Upper lobe of right lung (tissue), 1 donor: ENCODE measurements around the gene CD79A. TPM values are rescaled to one million over a fixed set of nuclear protein-coding genes. Genes with fewer than 3 reads are reported as not detected.

Experiments
- ATAC-seq: fragments of 200-7000 bp; cut with Tn5 transposase; one replicate; pipeline ENCODE4 v1.9.1; 2020; ENCODE audit warnings: mild to moderate bottlenecking, moderate library complexity
- DNase-seq: peaks from one replicate; pipeline ENCODE4 v3.0.0-alpha.2; 2020
- H3K27ac ChIP-seq: fragments of 200-600 bp; one replicate; pipeline ENCODE4 v1.8.0; 2022
- H3K27me3 ChIP-seq: fragments of 200-600 bp; one replicate; pipeline ENCODE4 v1.8.0; 2022; ENCODE audit warnings: mild to moderate bottlenecking
- H3K36me3 ChIP-seq: fragments of 200-600 bp; one replicate; pipeline ENCODE4 v1.8.0; 2022
- H3K4me1 ChIP-seq: fragments of 200-600 bp; one replicate; pipeline ENCODE4 v1.8.0; 2022
- H3K4me3 ChIP-seq: fragments of 200-600 bp; one replicate; pipeline ENCODE4 v1.8.0; 2022; ENCODE audit warnings: mild to moderate bottlenecking
- H3K9me3 ChIP-seq: fragments of 200-600 bp; one replicate; pipeline ENCODE4 v1.8.0; 2022
- intact Hi-C: fragments of 100-400 bp; cut with DNase I; formaldehyde crosslinking; loops from one replicate; pipeline ENCODE4 v1.11.0; 2022
- total RNA-seq: library from RNA; stranded (reverse); fragmentation: NEBNext Ultra II Directional; extraction: Animal tissue kit (Norgen Biotek cat#: 25700); gene quantifications from one replicate; pipeline ENCODE4 v1.2.1, GENCODE V29; 2021
- TF ChIP-seq, protein P1 (sequence below): fragments of 200-600 bp; IDR thresholded peaks from one replicate; pipeline ENCODE4 v1.8.0; 2022; ENCODE audit warnings: antibody characterized with exemption
- donor health status: DM: no; HTN: yes; CAD: no; lungs with severe emphysema.

CD79A gene
- total RNA-seq, 1 donor from 2014 or later, result 1.4 TPM

DNA sequence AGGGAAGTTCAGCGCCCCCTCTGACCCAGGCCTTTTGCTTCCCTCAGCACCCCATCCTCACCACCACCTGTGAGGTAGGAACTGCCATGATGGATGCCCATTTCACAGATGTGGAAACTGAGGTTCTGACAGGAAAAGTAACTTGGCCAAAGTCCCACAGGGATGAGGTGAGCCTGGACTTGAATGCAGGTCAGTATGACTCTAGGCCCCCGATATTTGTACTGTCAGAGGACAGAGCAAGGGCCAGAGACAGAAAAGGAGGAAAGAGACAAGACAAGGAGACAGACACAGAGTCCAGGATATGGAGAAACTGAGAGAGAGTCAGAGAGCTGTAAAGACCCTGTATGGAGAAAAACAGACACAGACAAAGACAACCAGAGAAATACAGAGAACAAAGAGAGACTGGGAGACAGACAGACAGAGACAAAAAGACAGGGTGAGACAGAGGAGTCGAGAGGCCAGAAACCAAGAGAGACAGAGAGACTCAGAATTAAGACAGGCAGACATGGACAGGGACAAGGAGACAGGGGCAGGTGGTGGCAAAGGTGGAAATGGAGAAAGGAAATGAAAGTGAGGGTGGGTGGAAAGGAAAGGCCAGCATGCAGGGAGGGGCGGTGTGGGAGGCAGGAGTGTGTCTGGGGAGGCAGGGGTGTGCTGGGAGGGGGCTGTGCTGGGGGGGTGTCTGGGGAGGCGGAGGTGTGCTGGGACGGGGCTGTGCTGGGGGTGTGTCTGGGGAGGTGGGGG is 46.1 kb downstream of the CD79A start:
- DNase-seq (no peak), ATAC-seq (no peak)
- intact Hi-C loops, result no loop called here
- H3K36me3 ChIP-seq, result no peaks in the 10 kb centered on the region
- peaks cover 71% of the 10 kb centered on the region for H3K27me3 ChIP-seq
- H3K4me1 ChIP-seq, result peaks cover 6% of the 10 kb centered on the region
- H3K27ac ChIP-seq, result no peak overlapping the region
- H3K9me3 ChIP-seq, result no peaks in the 10 kb centered on the region
- no peak overlapping the region for H3K4me3 ChIP-seq
- TF ChIP-seq, protein P1, sequence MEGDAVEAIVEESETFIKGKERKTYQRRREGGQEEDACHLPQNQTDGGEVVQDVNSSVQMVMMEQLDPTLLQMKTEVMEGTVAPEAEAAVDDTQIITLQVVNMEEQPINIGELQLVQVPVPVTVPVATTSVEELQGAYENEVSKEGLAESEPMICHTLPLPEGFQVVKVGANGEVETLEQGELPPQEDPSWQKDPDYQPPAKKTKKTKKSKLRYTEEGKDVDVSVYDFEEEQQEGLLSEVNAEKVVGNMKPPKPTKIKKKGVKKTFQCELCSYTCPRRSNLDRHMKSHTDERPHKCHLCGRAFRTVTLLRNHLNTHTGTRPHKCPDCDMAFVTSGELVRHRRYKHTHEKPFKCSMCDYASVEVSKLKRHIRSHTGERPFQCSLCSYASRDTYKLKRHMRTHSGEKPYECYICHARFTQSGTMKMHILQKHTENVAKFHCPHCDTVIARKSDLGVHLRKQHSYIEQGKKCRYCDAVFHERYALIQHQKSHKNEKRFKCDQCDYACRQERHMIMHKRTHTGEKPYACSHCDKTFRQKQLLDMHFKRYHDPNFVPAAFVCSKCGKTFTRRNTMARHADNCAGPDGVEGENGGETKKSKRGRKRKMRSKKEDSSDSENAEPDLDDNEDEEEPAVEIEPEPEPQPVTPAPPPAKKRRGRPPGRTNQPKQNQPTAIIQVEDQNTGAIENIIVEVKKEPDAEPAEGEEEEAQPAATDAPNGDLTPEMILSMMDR, result no peak

DNA sequence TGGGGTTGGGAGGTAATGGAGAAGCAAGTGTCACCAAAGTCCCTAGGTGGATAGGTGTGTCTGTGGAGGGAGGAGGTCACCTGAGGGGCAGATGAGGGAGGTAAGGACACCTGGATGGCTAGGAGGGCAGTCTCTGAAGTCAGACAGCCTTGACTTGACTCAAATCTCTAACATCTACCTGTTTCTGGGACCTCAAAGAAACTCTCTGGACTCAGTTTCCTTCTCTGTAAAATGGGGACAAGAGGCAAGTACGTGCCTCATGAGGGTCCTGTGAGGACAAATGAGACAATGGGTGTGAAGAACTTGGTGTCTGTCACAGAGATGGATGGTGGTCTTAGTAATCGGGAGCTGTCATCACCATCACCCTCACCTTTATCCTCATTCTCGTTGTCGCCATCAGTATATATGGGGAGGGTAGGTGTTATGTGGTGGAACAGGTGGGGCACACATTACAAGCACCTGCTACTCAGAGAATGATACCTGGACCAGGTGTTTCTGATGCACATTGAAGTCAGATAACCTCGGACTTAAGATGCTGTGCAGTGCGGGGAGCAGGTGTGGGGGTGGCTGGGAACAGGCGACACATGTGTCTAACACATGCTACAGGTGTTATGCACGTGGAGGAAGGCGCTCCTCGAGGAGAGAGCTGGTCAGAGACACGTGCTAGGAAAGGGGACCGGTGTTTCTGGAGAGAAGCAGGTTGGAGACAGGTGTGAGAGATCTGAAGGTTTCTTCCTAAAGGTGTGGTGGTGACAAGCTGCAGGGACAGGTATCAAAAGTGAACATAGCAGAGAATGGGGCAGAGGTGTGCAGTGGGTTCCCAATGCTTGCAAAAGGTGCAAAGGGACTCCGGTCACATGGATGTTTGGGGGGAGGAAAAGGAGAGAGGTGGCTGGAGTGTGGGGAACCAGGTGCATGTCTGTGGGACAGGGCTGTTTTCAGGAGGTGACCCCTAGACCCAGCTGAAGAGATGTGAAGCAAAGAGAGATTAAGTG is 47.4 kb downstream of the CD79A start:
- H3K9me3 ChIP-seq, result no peaks in the 10 kb centered on the region
- ATAC-seq, result no peak

GRCh38 chr19:41925208-41926003 is 48.3 kb downstream of the CD79A start:
- Histone ChIP-seq H3K4me3 (no peak overlapping the region), H3K36me3 (no peaks in the 10 kb centered on the region), H3K9me3 (no peaks in the 10 kb centered on the region), H3K27ac (no peak overlapping the region), H3K4me1 (peaks cover 12% of the 10 kb centered on the region), H3K27me3 (peaks cover 77% of the 10 kb centered on the region)
- TF ChIP-seq, protein P1, result no peak
- DNase-seq (no peak), ATAC-seq (no peak)
- intact Hi-C loops, result no loop called here

More for the DNA sequence above, 47.4 kb downstream of the CD79A start:
- no peak for DNase-seq
- H3K27me3 ChIP-seq, result peaks cover 69% of the 10 kb centered on the region
- no peak overlapping the region for H3K4me3 ChIP-seq
- H3K36me3 ChIP-seq, result no peaks in the 10 kb centered on the region
- intact Hi-C loops, result no loop called here
- peaks cover 12% of the 10 kb centered on the region for H3K4me1 ChIP-seq
- no peak overlapping the region for H3K27ac ChIP-seq
- TF ChIP-seq, protein P1, result no peak

GRCh38 chr19:41926028-41926762 is 49.1 kb downstream of the CD79A start:
- TF ChIP-seq, protein P1, result no peak
- Histone ChIP-seq H3K4me1 (peaks cover 12% of the 10 kb centered on the region), H3K27ac (no peak overlapping the region), H3K27me3 (peaks cover 77% of the 10 kb centered on the region), H3K36me3 (no peaks in the 10 kb centered on the region), H3K4me3 (no peak overlapping the region), H3K9me3 (no peaks in the 10 kb centered on the region)
- ATAC-seq (no peak), DNase-seq (no peak)
- intact Hi-C loops, result no loop called here
